GM12878 (cell line): ENCODE data around the gene ALKBH2. TPM values are rescaled to one million over a fixed set of nuclear protein-coding genes. Genes with fewer than 3 reads are reported as not detected.

ENCODE experiments used
- ATAC-seq: fragments of 200-7000 bp; cut with Tn5 transposase; 3 replicates; pipeline ENCODE4 v1.9.1; 2020; ENCODE audit warnings: mild to moderate bottlenecking, moderate library complexity
- BruUV-seq: library from RNA; stranded (reverse); fragments of 400-500 nt; replicated peaks from 2 replicates; lab custom pipeline; 2021; lab: Mats Ljungman, UMichigan
- CTCF ChIA-PET: fragments of 300-600 bp; sonication (Branson Sonifier 250); formaldehyde crosslinking; extraction: SDS; loops from one replicate; lab custom pipeline; 2021; ENCODE audit warnings: inconsistent platforms; lab: Yijun Ruan, JAX
- POLR2A ChIA-PET: fragments of 350-600 bp; formaldehyde crosslinking; extraction: SDS; loops from one replicate; lab custom pipeline; 2021; ENCODE audit warnings: inconsistent platforms; lab: Charles Lee
- RAD21 ChIA-PET: fragments of 300-600 bp; sonication (Branson Sonifier 250); formaldehyde crosslinking; loops from one replicate; lab custom pipeline; 2023; ENCODE audit warnings: antibody characterized with exemption; ENCODE audit not compliant: unreplicated experiment; lab: Charles Lee
- SMC1A ChIA-PET: fragments of 300-600 bp; sonication (Branson Sonifier 250); formaldehyde crosslinking; loops from one replicate; lab custom pipeline; 2023; ENCODE audit not compliant: unreplicated experiment, uncharacterized antibody; lab: Charles Lee
- DNase-seq: peaks from one replicate; pipeline ENCODE4 v3.0.0-alpha.2; 2011; ENCODE audit warnings: low read depth, low spot score
- FAIRE-seq: peaks from 3 replicates; lab custom pipeline; 2011; peaks lifted over from hg19 to GRCh38; lab: Jason Lieb, UNC
- H2AFZ ChIP-seq: 2 replicates; pipeline ENCODE4 v1.6.0; 2011; ENCODE audit warnings: low read depth, low read length, control low read depth; ENCODE audit not compliant: control insufficient read depth
- H3K27ac ChIP-seq: 2 replicates; pipeline ENCODE4 v1.5.1; 2011; ENCODE audit warnings: control low read depth; ENCODE audit not compliant: control insufficient read depth, insufficient read depth
- H3K27me3 ChIP-seq, 2 experiments: replicated peaks in 1 of 2; 2 replicates each; pipeline versions ENCODE4 v1.6.0 to v1.6.1; 2011; ENCODE audit warnings: low read length in 1 of 2; ENCODE audit not compliant: control insufficient read depth in 2 of 2, insufficient read depth in 2 of 2
- H3K36me3 ChIP-seq, 2 experiments: 2 replicates each; pipeline ENCODE4 v1.5.1; 2011; ENCODE audit warnings: low read length in 1 of 2; ENCODE audit not compliant: control insufficient read depth in 2 of 2, insufficient read depth in 2 of 2
- H3K4me1 ChIP-seq: 2 replicates; pipeline ENCODE4 v1.6.1; 2011; ENCODE audit warnings: mild to moderate bottlenecking, low read length, moderate library complexity, mixed read lengths; ENCODE audit not compliant: control insufficient read depth, insufficient read depth
- H3K4me2 ChIP-seq: 2 replicates; pipeline ENCODE4 v1.6.0; 2011; ENCODE audit warnings: control low read depth; ENCODE audit not compliant: control insufficient read depth, insufficient read depth
- H3K4me3 ChIP-seq: fragments of 200-600 bp; sonication (generic); 2 replicates; pipeline ENCODE4 v1.5.1; 2016
- H3K79me2 ChIP-seq: 2 replicates; pipeline ENCODE4 v1.6.0; 2011; ENCODE audit warnings: low read length; ENCODE audit not compliant: control insufficient read depth, insufficient read depth
- H3K9ac ChIP-seq: 2 replicates; pipeline ENCODE4 v1.8.0; 2011; ENCODE audit warnings: low read length, control low read depth, mixed read lengths; ENCODE audit not compliant: control insufficient read depth, insufficient read depth
- H3K9me3 ChIP-seq: replicated peaks from 3 replicates; pipeline ENCODE4 v1.5.1; 2011; ENCODE audit warnings: mild to moderate bottlenecking, low read length; ENCODE audit not compliant: control insufficient read depth, insufficient read depth
- H4K20me1 ChIP-seq: 2 replicates; pipeline ENCODE4 v1.6.0; 2011; ENCODE audit not compliant: control insufficient read depth, insufficient read depth
- DPF2 ChIP-seq: fragments of 450-650 bp; IDR thresholded peaks from 2 replicates; pipeline ENCODE4 v1.6.1; 2017; ENCODE audit warnings: mild to moderate bottlenecking
- ETV6 ChIP-seq, 2 experiments: fragments of 450-650 bp in 1 of 2; IDR thresholded peaks in 1 of 2; conservative IDR thresholded peaks in 1 of 2; 2 replicates each; pipeline ENCODE4 v1.6.1; 2014; ENCODE audit warnings: antibody characterized with exemption in 1 of 2, borderline replicate concordance in 1 of 2, low read depth in 1 of 2, mild to moderate bottlenecking in 1 of 2, moderate library complexity in 1 of 2
- HCFC1 ChIP-seq: fragments of 150-350 bp; IDR thresholded peaks from 2 replicates; pipeline ENCODE4 v1.6.1; 2014; ENCODE audit warnings: low read length
- JUNB ChIP-seq: IDR thresholded peaks from 2 replicates; pipeline ENCODE4 v1.6.1; 2016; ENCODE audit warnings: antibody characterized with exemption, mild to moderate bottlenecking
- JUND ChIP-seq: IDR thresholded peaks from 2 replicates; pipeline ENCODE4 v1.6.1; 2012; ENCODE audit warnings: low read depth, mild to moderate bottlenecking, low read length, improper control_type of control experiment, moderate library complexity
- MAX ChIP-seq: IDR thresholded peaks from 2 replicates; pipeline ENCODE4 v1.6.1; 2012; ENCODE audit warnings: low read depth, low read length, improper control_type of control experiment
- NR2C2 ChIP-seq: IDR thresholded peaks from 2 replicates; pipeline ENCODE4 v1.6.1; 2011; ENCODE audit warnings: borderline replicate concordance, low read depth; ENCODE audit not compliant: control insufficient read depth, insufficient read length
- SP1 ChIP-seq: IDR thresholded peaks from one replicate; pipeline ENCODE4 v1.6.1; 2011; ENCODE audit warnings: low read depth, low read length
- SREBF1 ChIP-seq: IDR thresholded peaks from 2 replicates; pipeline ENCODE4 v1.6.1; 2012; ENCODE audit warnings: mild to moderate bottlenecking, low read length
- SRF ChIP-seq, 2 experiments: IDR thresholded peaks; 2 replicates each; pipeline ENCODE4 v1.6.1; 2011; ENCODE audit warnings: low read depth in 2 of 2, low read length in 2 of 2, mild to moderate bottlenecking in 1 of 2, moderate library complexity in 1 of 2
- SUPT20H ChIP-seq: IDR thresholded peaks from 2 replicates; pipeline ENCODE4 v1.6.1; 2011; ENCODE audit warnings: low read depth, mild to moderate bottlenecking, low read length, moderate library complexity, borderline replicate concordance; ENCODE audit not compliant: control insufficient read depth
- SUZ12 ChIP-seq: fragments of 200-600 bp; sonication (generic); IDR thresholded peaks from one replicate; pipeline ENCODE4 v1.6.1; 2018; ENCODE audit warnings: antibody characterized with exemption, mild to moderate bottlenecking; ENCODE audit not compliant: unreplicated experiment
- TBL1XR1 ChIP-seq: IDR thresholded peaks from 2 replicates; pipeline ENCODE4 v1.6.1; 2012; ENCODE audit warnings: low read depth, low read length, improper control_type of control experiment
- YY1 ChIP-seq: IDR thresholded peaks from 2 replicates; pipeline ENCODE4 v1.6.1; 2011; ENCODE audit warnings: low read depth, mild to moderate bottlenecking, low read length
- ZBTB11 ChIP-seq: fragments of 450-650 bp; formaldehyde crosslinking; IDR thresholded peaks from 2 replicates; pipeline ENCODE4 v1.5.0; 2022; ENCODE audit warnings: mild to moderate bottlenecking, missing genetic modification characterization
- ZBTB4 ChIP-seq: fragments of 450-650 bp; formaldehyde crosslinking; IDR thresholded peaks from 2 replicates; pipeline ENCODE4 v1.4.0; 2022; ENCODE audit warnings: mild to moderate bottlenecking, moderate library complexity
- ZNF274 ChIP-seq: IDR thresholded peaks from one replicate; pipeline ENCODE4 v1.8.0; 2011; ENCODE audit not compliant: insufficient read length, insufficient read depth
- WGBS: methylation state at CpG from one replicate; pipeline ENCODE4 v1.1.6; 2016; ENCODE audit warnings: low lambda C conversion rate; ENCODE audit not compliant: insufficient replicate concordance, insufficient coverage; ENCODE audit errors: missing lambda C conversion rate; 5-methylcytosine and 5-hydroxymethylcytosine counted together
- in situ Hi-C: fragments of 300-500 bp; cut with MboI; formaldehyde crosslinking; loops from 9 replicates; pipeline ENCODE4 v1.14.3; 2018; ENCODE audit warnings: mixed read lengths
- intact Hi-C: fragments of 100-400 bp; cut with micrococcal nuclease; formaldehyde crosslinking; loops from one replicate; pipeline ENCODE4 v1.14.2; 2022; ENCODE audit not compliant: unreplicated experiment
- polyA plus RNA-seq, 11 experiments: library from polyadenylated mRNA; depleted of rRNA in 4 of 11; unstranded in 6 of 11; stranded (reverse) in 5 of 11; fragments of >200 nt; fragmentation: Nextera tagmentation in 4 of 11; fragmentation: Illumina TruSeq in 1 of 11; extraction: Ambion mirVana in 4 of 11; extraction: Trizol in 1 of 11; gene quantifications; 1 replicate in 1 of 11; 2 replicates in 10 of 11; pipeline versions ENCODE4 v1.2.1 to v1.2.3, GENCODE V29; 2011 to 2016; ENCODE audit warnings: inconsistent platforms in 2 of 11, missing spikeins in 2 of 11, low read depth in 1 of 11
- total RNA-seq, 4 experiments: library from RNA; depleted of rRNA in 3 of 4; stranded (reverse); fragments of >200 nt in 3 of 4; fragmentation: Illumina TruSeq in 1 of 4; extraction: Trizol in 1 of 4; gene quantifications; 2 replicates each; pipeline versions ENCODE4 v1.2.1 to v1.2.3, GENCODE V29; 2013 to 2021

Gene ALKBH2
- total and polyA plus RNA-seq, 10 of the 15 experiments (the other 5 are each of a cell fraction or from before 2014, with no cell fraction given), result 5.6 to 40.3 (median 31.2) TPM

GRCh38 chr12:109088818-109089217 lies 4.5 kb downstream of the ALKBH2 start (continued):
- TF ChIP-seq ZBTB11 (CRISPR knock-in tag) (no peak), HCFC1 (no peak)

GRCh38 chr12:109087250-109087649 lies 6.0 kb downstream of the ALKBH2 start:
- no TSS peak for BruUV-seq
- Histone ChIP-seq H3K36me3 (peaks cover 7 to 13% of the 10 kb centered on the region in 2 experiments), H3K4me3 (no peak overlapping the region), H3K27ac (no peak overlapping the region), H4K20me1 (no peaks in the 10 kb centered on the region), H3K4me2 (no peak overlapping the region), H3K79me2 (peaks cover 13% of the 10 kb centered on the region), H3K9me3 (no peaks in the 10 kb centered on the region), H3K9ac (no peak overlapping the region), H3K4me1 (no peaks in the 10 kb centered on the region; the same call in 1 of the 2 replicates), H2AFZ (no peak overlapping the region), H3K27me3 (no peaks in the 10 kb centered on the region)
- POLR2A ChIA-PET, result interaction anchor here (0.6 kb wide), 1 partner anchor 10 kb away, joined by 3 read pairs; no protein-coding TSS in a partner anchor
- FAIRE-seq, result no peak
- SMC1A ChIA-PET, result interaction anchor here (0.7 to 1.2 kb wide), 3 partner anchors 18 to 423 kb away, joined by 3 read pairs; no protein-coding TSS in a partner anchor
- intact Hi-C loops (no loop called here), in situ Hi-C loops (no loop called here)
- CTCF ChIA-PET, result interaction anchor here (0.7 to 1.1 kb wide), 2 partner anchors 24 to 767 kb away, joined by 3 to 4 read pairs; no protein-coding TSS in a partner anchor
- no peak for DNase-seq
- 85% methylated on average over 5 of the region's 5 CpGs for WGBS
- RAD21 ChIA-PET, result no interaction called here
- no peak for ATAC-seq
- TF ChIP-seq ZNF274 (no peak), YY1 (no peak), MAX (no peak), NR2C2 (no peak), SREBF1 (no peak), ETV6 (conservative IDR thresholded peaks at IDR 0.05 in 1 of 2, IDR thresholded peaks at IDR 0.05 in 1 of 2; ENCODE audit: borderline replicate concordance in 1 of 2, low read depth in 1 of 2) (no peak), JUNB (no peak), SUPT20H (no peak), SP1 (no peak), SRF (IDR thresholded peaks at IDR 0.05; ENCODE audit: low read depth in 2 of 2, low read length in 2 of 2) (no peak), TBL1XR1 (no peak), DPF2 (no peak), SUZ12 (no peak), ZBTB4 (CRISPR knock-in tag) (no peak), JUND (no peak)
